NCI-H2029 treated with DMSO at 0.1 percent for 48 hours (cell line): ENCODE data around the gene SHOX.
"Not testable (repeated sequence)": the region's sequence is repeated elsewhere in the genome, so short reads cannot be mapped to it uniquely, and the experiment has no call there.

ENCODE experiments used
- DNase-seq: peaks from one replicate; lab custom pipeline; 2025; lab: John Stamatoyannopoulos, UW

The SHOX gene

DNA sequence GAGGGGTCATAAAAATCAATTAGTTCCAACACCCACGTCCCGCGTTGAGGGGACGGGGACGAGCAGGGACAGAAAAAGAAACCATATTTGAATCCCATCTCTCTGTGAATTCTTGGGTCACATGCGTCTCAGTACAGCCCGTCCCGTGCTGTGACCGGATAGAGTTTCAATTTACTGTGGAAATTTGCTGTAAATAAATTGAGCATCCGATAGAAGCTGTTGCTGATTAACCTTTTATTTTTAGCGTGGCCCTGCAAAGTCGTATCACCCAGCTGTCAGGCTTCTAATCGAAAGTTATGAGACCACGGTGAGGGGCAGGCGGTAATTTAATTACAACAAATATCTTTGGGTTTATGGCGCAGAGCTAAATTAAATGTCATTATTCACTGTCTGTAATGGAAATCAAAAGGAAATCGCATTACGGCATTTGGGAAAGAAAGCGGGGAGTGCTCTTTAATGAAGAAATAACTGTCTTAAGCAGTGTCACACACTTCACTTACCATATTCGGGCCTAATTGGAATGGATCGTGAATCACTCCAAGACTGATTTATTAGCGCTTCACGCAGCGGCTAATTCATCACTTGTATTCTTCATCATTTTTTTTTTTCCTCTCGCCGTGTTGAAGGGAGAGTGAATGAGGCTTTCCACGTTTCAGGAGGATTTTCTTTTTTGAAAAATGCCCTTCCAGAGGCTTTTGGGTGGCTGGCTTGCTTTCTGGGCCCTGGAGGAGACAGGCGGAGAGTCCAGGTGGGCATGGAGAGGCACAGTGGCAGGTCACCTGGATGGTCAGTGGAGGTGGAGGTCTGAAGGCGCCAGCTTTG is 7.3 kb downstream of the SHOX start:
- DNase-seq: no peak

GRCh38 chrX:638482-639131 is 8.0 kb downstream of the SHOX start:
- DNase-seq: no peak

DNA sequence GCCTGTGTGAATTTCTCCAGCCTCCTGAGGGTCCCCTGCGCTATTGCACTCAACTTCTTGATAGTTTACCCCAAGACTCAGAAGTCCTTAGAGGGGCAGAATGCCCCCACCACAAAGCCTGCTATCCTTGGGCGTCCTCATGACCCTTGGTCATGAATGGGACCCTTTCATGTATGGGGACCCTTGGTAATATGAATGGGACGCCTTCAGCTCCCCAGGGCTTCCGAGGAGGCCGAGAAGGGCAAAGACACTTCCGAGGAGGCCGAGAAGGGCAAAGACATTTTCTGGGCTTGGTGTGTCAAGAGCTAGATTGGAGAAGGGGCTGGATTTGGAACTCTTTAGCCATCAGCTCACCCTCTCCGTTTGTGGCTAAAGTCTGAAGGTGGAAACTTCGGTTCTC is 8.6 kb downstream of the SHOX start:
- DNase-seq: no peak

DNA sequence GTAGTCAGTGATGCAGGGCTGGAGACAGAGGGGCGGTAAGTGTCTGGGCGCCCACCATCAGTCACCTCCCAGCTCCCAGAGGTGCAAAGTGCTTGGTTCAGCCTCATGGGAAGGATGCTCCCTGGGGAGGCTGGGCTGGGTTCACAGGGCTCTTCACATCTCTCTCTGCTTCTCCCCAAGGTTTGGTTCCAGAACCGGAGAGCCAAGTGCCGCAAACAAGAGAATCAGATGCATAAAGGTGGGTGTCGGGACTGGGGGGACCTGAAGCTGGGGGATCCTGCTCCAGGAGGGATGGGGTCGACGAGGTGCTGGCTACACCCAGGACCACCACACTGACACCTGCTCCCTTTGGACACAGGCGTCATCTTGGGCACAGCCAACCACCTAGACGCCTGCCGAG is 10.1 kb downstream of the SHOX start:
- no peak for DNase-seq

DNA sequence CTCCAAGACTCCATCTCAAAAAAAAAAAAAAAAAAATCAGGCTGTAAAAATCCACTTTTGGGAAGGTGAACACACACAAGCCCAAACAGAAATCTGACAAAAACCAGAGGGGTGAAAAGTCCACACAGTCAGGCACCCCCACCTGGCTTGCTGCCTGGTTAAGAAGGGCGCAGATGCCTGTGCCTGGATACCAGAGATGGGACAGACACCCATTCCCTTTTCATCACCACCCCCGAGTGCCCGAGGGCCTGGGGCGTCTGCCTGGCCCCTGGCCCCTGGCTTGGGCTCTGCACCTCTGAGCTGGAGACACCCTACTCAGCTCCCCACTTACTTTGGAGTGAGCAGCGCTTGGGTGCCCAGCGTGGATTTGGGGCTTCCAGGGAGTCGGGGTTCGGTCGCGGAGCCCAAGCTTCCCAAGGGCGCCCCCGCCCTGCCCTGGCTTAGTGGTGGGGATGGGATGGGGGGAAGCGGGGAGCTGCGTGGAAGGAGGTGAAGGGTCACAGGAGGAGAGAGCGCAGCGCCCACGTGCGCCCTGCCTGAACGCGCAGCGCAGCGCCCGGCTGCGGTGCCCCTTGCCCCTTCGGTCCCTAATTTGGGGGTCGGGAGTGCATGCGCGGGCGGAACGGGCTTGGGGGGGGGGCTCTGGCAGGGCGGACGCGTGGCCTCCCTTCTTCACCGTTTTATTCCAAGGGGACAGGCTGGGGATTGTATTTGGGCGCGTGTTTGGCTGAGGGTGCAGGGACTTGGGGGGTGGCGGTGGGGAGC is 11.3 kb downstream of the SHOX start:
- no peak for DNase-seq

DNA sequence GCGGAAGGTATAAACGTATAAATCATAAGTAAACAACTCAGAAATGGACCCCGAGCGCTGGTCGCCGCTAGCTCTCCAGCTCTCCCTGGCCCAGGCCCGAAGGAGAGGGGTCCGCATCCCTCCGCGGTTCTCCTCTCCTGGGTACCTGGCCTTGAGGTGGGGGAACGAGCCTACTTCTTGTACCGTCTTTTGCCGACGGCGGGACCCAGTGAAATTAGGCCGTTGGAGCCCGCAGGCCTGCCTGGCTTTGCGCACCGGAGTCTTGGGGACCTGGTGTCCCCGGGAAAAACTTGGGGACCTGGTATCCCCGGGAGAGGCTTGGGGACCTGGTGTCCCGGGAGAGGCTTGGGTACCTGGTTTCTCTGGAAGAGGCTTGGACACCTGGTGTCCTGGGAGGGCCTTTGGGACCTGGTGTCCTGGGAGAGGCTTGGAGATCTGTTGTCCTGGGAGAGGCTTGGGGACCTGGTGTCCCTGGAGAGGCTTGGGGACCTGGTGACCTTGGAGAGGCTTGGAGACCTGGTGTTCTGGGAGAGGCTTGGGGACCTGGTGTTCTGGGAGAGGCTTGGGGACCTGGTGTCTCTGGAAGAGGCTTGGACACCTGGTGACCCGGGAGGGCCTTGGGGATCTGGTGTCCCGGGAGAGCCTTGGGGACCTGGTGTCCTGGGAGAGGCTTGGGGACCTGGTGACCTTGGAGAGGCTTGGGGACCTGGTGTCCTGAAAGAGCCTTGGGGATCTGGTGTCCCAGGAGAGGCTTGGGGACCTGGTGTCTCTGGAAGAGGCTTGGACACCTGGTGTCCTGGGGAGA is 12.0 kb downstream of the SHOX start:
- no peak for DNase-seq

GRCh38 chrX:643241-643595 is 12.6 kb downstream of the SHOX start:
- no peak for DNase-seq

DNA sequence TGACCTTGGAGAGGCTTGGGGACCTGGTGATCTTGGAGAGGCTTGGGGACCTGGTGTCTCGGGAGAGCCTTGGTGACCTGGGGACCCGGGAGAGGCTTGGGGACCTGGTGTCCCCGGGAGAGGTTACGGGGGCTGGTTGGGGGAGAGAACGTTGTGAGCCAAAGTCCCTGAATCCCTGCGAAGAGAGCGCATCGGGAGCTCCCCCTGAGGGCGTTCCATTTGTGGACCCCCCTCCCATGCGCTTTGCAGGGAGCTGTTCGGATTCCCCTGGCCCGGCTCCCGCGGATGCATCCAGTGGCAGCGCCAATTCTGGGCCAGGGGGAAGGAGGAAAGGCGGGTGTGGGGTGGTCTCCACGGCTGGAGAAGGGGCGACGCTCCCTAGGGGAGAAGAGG is 13.3 kb downstream of the SHOX start:
- no peak for DNase-seq

DNA sequence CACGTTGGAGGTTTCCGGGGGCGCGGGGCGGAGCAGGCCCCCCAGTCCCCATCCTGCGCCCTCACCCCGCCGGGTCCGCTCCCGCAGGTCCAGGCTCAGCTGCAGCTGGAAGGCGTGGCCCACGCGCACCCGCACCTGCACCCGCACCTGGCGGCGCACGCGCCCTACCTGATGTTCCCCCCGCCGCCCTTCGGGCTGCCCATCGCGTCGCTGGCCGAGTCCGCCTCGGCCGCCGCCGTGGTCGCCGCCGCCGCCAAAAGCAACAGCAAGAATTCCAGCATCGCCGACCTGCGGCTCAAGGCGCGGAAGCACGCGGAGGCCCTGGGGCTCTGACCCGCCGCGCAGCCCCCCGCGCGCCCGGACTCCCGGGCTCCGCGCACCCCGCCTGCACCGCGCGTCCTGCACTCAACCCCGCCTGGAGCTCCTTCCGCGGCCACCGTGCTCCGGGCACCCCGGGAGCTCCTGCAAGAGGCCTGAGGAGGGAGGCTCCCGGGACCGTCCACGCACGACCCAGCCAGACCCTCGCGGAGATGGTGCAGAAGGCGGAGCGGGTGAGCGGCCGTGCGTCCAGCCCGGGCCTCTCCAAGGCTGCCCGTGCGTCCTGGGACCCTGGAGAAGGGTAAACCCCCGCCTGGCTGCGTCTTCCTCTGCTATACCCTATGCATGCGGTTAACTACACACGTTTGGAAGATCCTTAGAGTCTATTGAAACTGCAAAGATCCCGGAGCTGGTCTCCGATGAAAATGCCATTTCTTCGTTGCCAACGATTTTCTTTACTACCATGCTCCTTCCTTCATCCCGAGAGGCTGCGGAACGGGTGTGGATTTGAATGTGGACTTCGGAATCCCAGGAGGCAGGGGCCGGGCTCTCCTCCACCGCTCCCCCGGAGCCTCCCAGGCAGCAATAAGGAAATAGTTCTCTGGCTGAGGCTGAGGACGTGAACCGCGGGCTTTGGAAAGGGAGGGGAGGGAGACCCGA is 14.0 kb downstream of the SHOX start:
- no peak for DNase-seq

- DNase-seq: no peak
Observed at GRCh38 chrX:646228-646495, 15.6 kb downstream of the SHOX start.

GRCh38 chrX:646796-647195 is 16.2 kb downstream of the SHOX start:
- no peak for DNase-seq

DNA sequence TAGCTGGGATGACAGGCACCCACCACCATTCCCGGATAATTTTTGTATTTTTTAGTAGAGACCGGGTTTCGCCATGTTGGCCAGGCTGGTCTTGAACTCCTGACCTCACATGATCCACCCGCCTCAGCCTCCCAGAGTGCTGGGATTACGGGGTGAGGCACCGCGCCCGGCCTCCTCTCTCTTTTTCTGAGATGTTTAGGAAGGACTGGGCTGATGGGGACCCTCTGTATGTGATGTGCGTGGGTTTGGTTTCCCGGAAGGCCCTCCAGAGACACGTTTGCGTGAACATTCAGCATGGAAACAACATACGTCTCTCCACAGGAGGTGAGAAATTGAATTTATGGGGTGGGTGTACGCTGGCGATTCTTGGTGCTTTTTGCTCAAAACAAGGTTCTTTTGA is 18.6 kb downstream of the SHOX start:
- DNase-seq: no peak

DNA sequence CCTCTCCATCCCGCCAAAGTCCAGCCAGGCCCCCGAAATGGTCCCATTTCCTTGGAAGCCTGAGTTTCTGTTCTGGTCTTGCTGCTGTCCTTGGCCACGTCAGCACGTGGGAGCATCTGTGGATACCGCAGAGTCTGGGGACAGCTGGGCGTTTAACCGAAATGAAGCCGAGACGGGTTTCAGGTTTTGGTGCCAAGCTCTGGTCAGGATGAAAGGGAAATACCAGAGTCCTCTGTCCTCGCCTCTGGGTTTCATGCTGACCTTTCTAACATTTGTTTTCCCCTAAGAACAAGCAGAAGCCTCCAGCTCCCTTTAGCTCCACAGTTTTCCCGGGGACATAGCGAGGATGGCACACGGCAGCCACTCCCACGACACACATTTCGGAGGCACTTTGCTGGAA is 19.7 kb downstream of the SHOX start:
- no peak for DNase-seq

- no peak for DNase-seq
Observed at GRCh38 chrX:650811-651210, 20.2 kb downstream of the SHOX start.

DNA sequence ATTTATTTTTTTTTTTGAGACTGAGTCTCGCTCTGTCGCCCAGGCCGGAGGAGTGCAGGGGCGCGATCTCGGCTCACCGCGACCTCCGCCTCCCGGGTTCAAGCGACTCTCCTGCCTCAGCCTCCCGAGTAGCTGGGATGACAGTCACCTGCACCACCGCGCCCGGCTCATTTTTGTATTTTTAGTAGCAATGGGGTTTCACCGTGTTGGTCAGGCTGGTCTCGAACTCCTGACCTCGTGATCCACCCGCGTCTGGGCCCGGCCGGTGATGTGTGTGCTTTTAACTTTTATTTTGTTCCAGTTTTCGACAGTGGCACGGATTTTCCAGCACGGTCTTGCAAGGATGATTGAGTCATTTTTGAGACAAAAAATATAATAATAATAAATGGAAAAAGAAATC is 21.3 kb downstream of the SHOX start:
- not testable (repeated sequence) for DNase-seq

- DNase-seq: no peak
Observed at GRCh38 chrX:652341-652741, 21.8 kb downstream of the SHOX start.

DNA sequence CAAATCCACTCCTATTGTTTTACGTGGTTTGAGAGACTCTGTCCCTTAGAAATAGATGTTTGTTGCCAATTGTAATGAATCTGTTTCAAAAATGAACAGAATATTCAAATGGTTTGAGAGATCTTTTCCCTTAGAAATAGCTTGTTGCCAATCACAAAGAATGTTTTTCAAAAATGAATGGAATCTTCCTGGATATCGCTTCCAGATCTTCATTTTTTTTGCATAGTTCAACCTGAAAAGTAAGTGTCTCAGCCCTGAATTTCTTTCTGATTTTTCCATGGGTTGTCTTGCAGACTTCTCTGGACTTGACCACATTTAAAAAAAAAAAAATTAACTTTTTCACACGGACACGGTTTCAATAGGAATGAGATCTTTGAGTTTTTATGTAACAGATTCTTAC is 22.7 kb downstream of the SHOX start:
- no peak for DNase-seq

DNA sequence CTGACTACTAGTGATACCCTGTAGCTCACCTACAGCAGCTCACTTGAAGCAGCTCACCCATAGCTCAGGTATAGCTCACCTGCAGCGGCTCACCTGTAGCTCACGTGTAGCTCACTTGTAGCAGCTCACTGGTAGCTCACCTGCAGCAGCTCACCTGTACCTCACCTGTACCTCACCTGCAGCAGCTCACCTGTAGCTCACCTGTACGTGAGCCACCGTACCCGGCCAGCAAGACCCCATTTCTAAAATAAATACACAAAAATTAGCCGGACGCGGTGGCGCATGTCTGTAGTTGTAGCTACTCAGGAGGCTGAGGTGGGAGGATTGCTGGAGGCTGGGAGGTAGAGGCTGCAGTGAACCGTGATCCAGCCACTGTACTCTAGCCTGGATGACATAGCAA is 30.6 kb downstream of the SHOX start:
- DNase-seq: no peak

DNA sequence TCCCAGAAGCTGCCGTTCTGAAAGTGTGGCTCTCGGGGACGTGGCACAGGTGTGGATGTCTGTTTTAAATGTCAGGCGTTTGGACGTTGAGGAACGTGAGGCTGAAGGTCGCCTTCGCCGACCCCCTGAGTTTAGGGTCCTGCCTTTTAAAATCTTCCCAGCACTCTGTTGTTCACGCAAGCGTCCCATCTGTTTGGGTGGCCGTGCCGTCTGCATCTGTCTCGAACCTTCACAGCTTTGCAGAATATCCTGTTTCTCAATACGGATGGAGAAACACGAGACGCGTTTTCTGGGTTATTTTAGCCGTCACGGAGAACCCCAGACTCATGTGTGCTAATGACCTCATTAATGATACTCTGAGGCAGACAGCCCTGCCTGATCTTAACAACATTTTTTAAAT is 31.5 kb downstream of the SHOX start:
- no peak for DNase-seq

DNA sequence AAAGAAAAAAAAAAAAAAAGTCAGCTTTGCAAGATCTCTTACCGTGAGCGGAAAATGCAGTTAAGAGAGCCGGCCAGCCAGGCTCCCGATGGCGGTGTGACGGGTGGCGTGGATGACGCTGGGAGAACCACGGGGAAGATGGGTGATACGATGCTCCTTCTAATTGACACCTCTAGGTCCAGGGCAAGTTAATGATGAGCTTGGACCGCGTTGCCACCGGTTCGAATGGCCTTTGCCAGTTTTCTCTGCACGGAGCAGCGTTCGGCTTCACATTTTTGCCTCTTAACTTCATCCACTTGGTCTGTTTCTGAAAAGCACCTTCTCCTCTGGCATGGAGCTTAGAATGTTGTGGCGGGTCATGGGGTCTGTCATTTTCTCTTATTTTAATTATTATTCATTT is 33.2 kb downstream of the SHOX start:
- no peak for DNase-seq
